K562 (cell line): ENCODE data around the gene ZNF860. TPM values are rescaled to one million over a fixed set of nuclear protein-coding genes. Genes with fewer than 3 reads are reported as not detected.

Experiments used
- ATAC-seq: fragments of 200-7000 bp; cut with Tn5 transposase; 3 replicates; pipeline ENCODE4 v1.9.1; 2020; ENCODE audit warnings: moderate library complexity
- BruUV-seq: library from RNA; stranded (reverse); fragments of 400-500 nt; replicated peaks from 2 replicates; lab custom pipeline; 2021; lab: Mats Ljungman, UMichigan
- CTCF ChIA-PET: fragments of 300-600 bp; formaldehyde crosslinking; extraction: SDS; loops from one replicate; lab custom pipeline; 2021; ENCODE audit warnings: low intra/inter-chr PET ratio; lab: Yijun Ruan, JAX
- POLR2A ChIA-PET: fragments of 300-600, 350-650 bp; sonication (Branson Sonifier 250); formaldehyde crosslinking; extraction: SDS; loops from one replicate; lab custom pipeline; 2021; ENCODE audit warnings: antibody characterized with exemption, inconsistent platforms; lab: Yijun Ruan, JAX
- DNase-seq, 4 experiments: peaks; one replicate each; pipeline versions ENCODE4 v3.0.0 to v3.0.0-alpha.2; 2011 to 2018; ENCODE audit warnings: low spot score in 3 of 4, mixed read lengths in 3 of 4; ENCODE audit errors: extremely low read depth in 1 of 4
- FAIRE-seq: peaks from 2 replicates; lab custom pipeline; 2011; peaks lifted over from hg19 to GRCh38; lab: Jason Lieb, UNC
- H2AFZ ChIP-seq: 2 replicates; pipeline ENCODE4 v1.6.0; 2011; ENCODE audit warnings: low read depth, low read length, control low read depth, inconsistent platforms
- H3K27ac ChIP-seq: fragments of 200-600 bp; 3 replicates; pipeline ENCODE4 v1.8.0; 2011; ENCODE audit warnings: low read depth, mild to moderate bottlenecking, control low read depth, inconsistent platforms, low read length, moderate library complexity, mixed read lengths; ENCODE audit errors: extremely low read depth
- H3K27me3 ChIP-seq, 2 experiments: fragments of 300-600 bp in 1 of 2; 2 replicates in 1 of 2; 3 replicates in 1 of 2; pipeline versions ENCODE4 v1.6.0 to v1.8.0; 2011; ENCODE audit warnings: inconsistent platforms in 2 of 2, low read length in 2 of 2, mild to moderate bottlenecking in 1 of 2, mixed read lengths in 1 of 2, moderate library complexity in 1 of 2; ENCODE audit not compliant: control insufficient read depth in 2 of 2, insufficient read depth in 2 of 2
- H3K36me3 ChIP-seq: fragments of 300-600 bp; 3 replicates; pipeline ENCODE4 v1.8.0; 2011; ENCODE audit warnings: mild to moderate bottlenecking, low read length, inconsistent platforms; ENCODE audit not compliant: control insufficient read depth, insufficient read depth
- H3K4me1 ChIP-seq, 2 experiments: fragments of 200-600 bp in 1 of 2; replicated peaks in 1 of 2; 2 replicates in 1 of 2; 3 replicates in 1 of 2; pipeline versions ENCODE4 v1.5.1 to v1.8.0; 2011; ENCODE audit warnings: inconsistent platforms in 2 of 2, low read length in 2 of 2, mild to moderate bottlenecking in 1 of 2, mixed read lengths in 1 of 2, moderate library complexity in 1 of 2; ENCODE audit not compliant: control insufficient read depth in 2 of 2, insufficient read depth in 2 of 2
- H3K4me2 ChIP-seq: 2 replicates; pipeline ENCODE4 v1.6.1; 2011; ENCODE audit warnings: low read length, control low read depth, inconsistent platforms, mixed read lengths; ENCODE audit not compliant: insufficient read depth
- H3K4me3 ChIP-seq: fragments of 200-600 bp; sonication (generic), shearing (Covaris generic); 2 replicates; pipeline ENCODE4 v1.5.1; 2016; ENCODE audit warnings: control low read depth, inconsistent platforms
- H3K79me2 ChIP-seq: fragments of 200-600 bp; 3 replicates; pipeline ENCODE4 v1.8.0; 2011; ENCODE audit warnings: low read length, inconsistent platforms; ENCODE audit not compliant: control insufficient read depth, insufficient read depth
- H3K9ac ChIP-seq, 2 experiments: 2 replicates each; pipeline versions ENCODE4 v1.6.0 to v1.6.1; 2011; ENCODE audit warnings: low read depth in 2 of 2, low read length in 2 of 2, control low read depth in 1 of 2, inconsistent platforms in 1 of 2, mild to moderate bottlenecking in 1 of 2, mixed read lengths in 1 of 2; ENCODE audit not compliant: insufficient read depth in 1 of 2
- H3K9me1 ChIP-seq: one replicate; pipeline ENCODE4 v1.6.0; 2011; ENCODE audit warnings: inconsistent platforms, mild to moderate bottlenecking, low read length, moderate library complexity; ENCODE audit not compliant: control insufficient read depth, insufficient read depth
- H3K9me3 ChIP-seq: replicated peaks from 2 replicates; pipeline ENCODE4 v1.5.1; 2011; ENCODE audit warnings: low read depth, low read length, inconsistent platforms; ENCODE audit not compliant: control insufficient read depth, insufficient read depth
- H4K20me1 ChIP-seq: replicated peaks from 2 replicates; pipeline ENCODE4 v1.6.1; 2011; ENCODE audit warnings: low read length, inconsistent platforms, mixed read lengths; ENCODE audit not compliant: control insufficient read depth, insufficient read depth
- HNRNPL ChIP-seq: fragments of 200-400 bp; formaldehyde crosslinking; IDR thresholded peaks from 2 replicates; pipeline ENCODE4 v1.6.1; 2017; ENCODE audit warnings: low read depth, mild to moderate bottlenecking, low read length
- MLX ChIP-seq, 2 experiments: fragments of 450-650 bp in 1 of 2; sonication (generic) in 1 of 2; formaldehyde crosslinking; conservative IDR thresholded peaks; 2 replicates each; pipeline versions ENCODE4 v1.4.0 to v1.8.1; 2020 to 2022; ENCODE audit warnings: mild to moderate bottlenecking in 1 of 2, missing genetic modification reagents in 1 of 2
- YY1 ChIP-seq, 3 experiments: IDR thresholded peaks; 2 replicates each; pipeline ENCODE4 v1.6.1; 2011; ENCODE audit warnings: low read length in 2 of 3, mild to moderate bottlenecking in 2 of 3, moderate library complexity in 2 of 3, borderline replicate concordance in 1 of 3, control low read depth in 1 of 3, low read depth in 1 of 3; ENCODE audit not compliant: insufficient read depth in 3 of 3, insufficient replicate concordance in 2 of 3, control insufficient read depth in 1 of 3, insufficient read length in 1 of 3; ENCODE audit errors: extremely low read depth in 1 of 3
- ZHX1 ChIP-seq: fragments of 150-350 bp; conservative IDR thresholded peaks from 2 replicates; pipeline ENCODE4 v1.6.1; 2014; ENCODE audit warnings: low read length
- ZNF431 ChIP-seq: sonication (generic); formaldehyde crosslinking; IDR thresholded peaks from 2 replicates; pipeline ENCODE4 v1.8.0; 2022; ENCODE audit warnings: mild to moderate bottlenecking, missing genetic modification reagents
- ZNF449 ChIP-seq: fragments of 250-450 bp; sonication (Bioruptor Pico); IDR thresholded peaks from 2 replicates; pipeline ENCODE4 v1.8.0; 2022; ENCODE audit warnings: moderate library complexity, mild to moderate bottlenecking, inconsistent platforms
- ZNF609 ChIP-seq: sonication (generic); formaldehyde crosslinking; IDR thresholded peaks from 2 replicates; pipeline ENCODE4 v1.8.1; 2023; ENCODE audit warnings: missing genetic modification reagents, mild to moderate bottlenecking, borderline replicate concordance
- WGBS: fragments of 100-300 bp; shearing (Covaris generic); methylation state at CpG from one replicate; pipeline ENCODE4 v1.1.6; 2016; ENCODE audit warnings: low coverage, mixed read lengths; ENCODE audit not compliant: insufficient coverage; ENCODE audit errors: missing lambda C conversion rate; 5-methylcytosine and 5-hydroxymethylcytosine counted together
- in situ Hi-C: fragments of 300-500 bp; cut with MboI; formaldehyde crosslinking; loops from 4 replicates; pipeline ENCODE4 v1.15.0; 2018; ENCODE audit warnings: inconsistent platforms, mixed read lengths
- intact Hi-C: fragments of 100-400 bp; cut with micrococcal nuclease; formaldehyde crosslinking; loops from 2 replicates; pipeline ENCODE4 v1.14.2; 2022
- polyA plus RNA-seq, 8 experiments: library from polyadenylated mRNA; depleted of rRNA in 4 of 8; stranded (reverse) in 5 of 8; unstranded in 3 of 8; fragments of >200 nt; fragmentation: Nextera tagmentation in 2 of 8; fragmentation: Illumina TruSeq in 1 of 8; extraction: Ambion mirVana in 2 of 8; extraction: Trizol in 1 of 8; gene quantifications; 2 replicates each; pipeline versions ENCODE4 v1.2.1 to v1.2.3, GENCODE V29; 2011 to 2014; ENCODE audit warnings: inconsistent platforms in 1 of 8, missing spikeins in 1 of 8
- total RNA-seq, 7 experiments: library from RNA; depleted of rRNA in 6 of 7; stranded (reverse); fragments of >200 nt in 6 of 7; fragmentation: Illumina TruSeq in 2 of 7; extraction: Trizol in 2 of 7; gene quantifications; 2 replicates each; pipeline versions ENCODE4 v1.2.1 to v1.2.3, GENCODE V29; 2011 to 2021; ENCODE audit warnings: low replicate concordance in 1 of 7
- TF ChIP-seq, protein P1 (sequence below): sonication (generic); formaldehyde crosslinking; IDR thresholded peaks from 2 replicates; pipeline ENCODE4 v1.8.0; 2022; ENCODE audit warnings: mild to moderate bottlenecking, missing genetic modification reagents

ZNF860 gene
- total and polyA plus RNA-seq, 9 of the 15 experiments (the other 6 are each of a cell fraction or from before 2014, with no cell fraction given) = not detected

DNA sequence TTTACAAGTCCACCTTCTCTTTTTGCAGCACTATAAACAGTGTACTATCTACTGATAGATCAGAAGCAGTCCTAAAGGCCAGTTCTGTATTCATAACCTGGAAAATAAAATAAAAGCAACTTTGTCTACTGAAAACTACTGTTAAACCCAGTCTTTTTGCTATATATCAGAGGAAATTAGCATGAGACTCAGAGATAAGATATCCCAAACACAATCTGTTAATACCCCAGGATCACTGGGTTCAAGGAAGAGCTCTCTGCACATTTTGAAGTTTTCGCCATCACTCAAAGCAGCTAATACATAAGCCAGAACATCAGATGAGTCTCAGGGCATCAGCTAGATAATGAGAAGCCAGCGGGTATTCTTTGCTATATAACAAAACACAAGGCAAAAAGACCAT, 22.3 kb upstream of the ZNF860 start:
- CTCF ChIA-PET = interaction anchor here (0.6 kb wide), 1 partner anchor 65 kb away, joined by 3 read pairs; no protein-coding TSS in a partner anchor
- Histone ChIP-seq H3K4me3 (no peak overlapping the region), H3K36me3 (no peaks in the 10 kb centered on the region), H3K9me3 (no peaks in the 10 kb centered on the region), H3K27me3 (peaks cover 0 to 2% of the 10 kb centered on the region in 2 experiments; a peak in 1 of 5 replicates), H3K9ac (no peak overlapping the region), H3K9me1 (no peaks in the 10 kb centered on the region), H3K79me2 (no peaks in the 10 kb centered on the region), H4K20me1 (no peaks in the 10 kb centered on the region; the same call in 1 of the 2 replicates), H3K4me1 (no peaks in the 10 kb centered on the region), H2AFZ (no peak overlapping the region), H3K27ac (no peak overlapping the region), H3K4me2 (no peak overlapping the region)
- POLR2A ChIA-PET = no interaction called here
- in situ Hi-C loops (no loop called here), intact Hi-C loops (no loop called here)
- BruUV-seq = no TSS peak
- WGBS = 0% methylated on average over 2 of the region's 2 CpGs
- FAIRE-seq = no peak
- no peak for DNase-seq
- no peak for ATAC-seq
- TF ChIP-seq ZHX1 (no peak), YY1 (IDR thresholded peaks at IDR 0.05; ENCODE audit: borderline replicate concordance in 1 of 3, control insufficient read depth in 1 of 3, extremely low read depth in 1 of 3, insufficient read depth in 3 of 3, insufficient read length in 1 of 3, insufficient replicate concordance in 2 of 3, low read depth in 1 of 3, low read length in 2 of 3) (no peak), ZNF609 (no peak), ZNF449 (no peak), HNRNPL (no peak), ZNF431 (CRISPR knock-in tag) (no peak), MLX (CRISPR knock-in tag; conservative IDR thresholded peaks at IDR 0.05) (no peak)
- TF ChIP-seq, protein P1, sequence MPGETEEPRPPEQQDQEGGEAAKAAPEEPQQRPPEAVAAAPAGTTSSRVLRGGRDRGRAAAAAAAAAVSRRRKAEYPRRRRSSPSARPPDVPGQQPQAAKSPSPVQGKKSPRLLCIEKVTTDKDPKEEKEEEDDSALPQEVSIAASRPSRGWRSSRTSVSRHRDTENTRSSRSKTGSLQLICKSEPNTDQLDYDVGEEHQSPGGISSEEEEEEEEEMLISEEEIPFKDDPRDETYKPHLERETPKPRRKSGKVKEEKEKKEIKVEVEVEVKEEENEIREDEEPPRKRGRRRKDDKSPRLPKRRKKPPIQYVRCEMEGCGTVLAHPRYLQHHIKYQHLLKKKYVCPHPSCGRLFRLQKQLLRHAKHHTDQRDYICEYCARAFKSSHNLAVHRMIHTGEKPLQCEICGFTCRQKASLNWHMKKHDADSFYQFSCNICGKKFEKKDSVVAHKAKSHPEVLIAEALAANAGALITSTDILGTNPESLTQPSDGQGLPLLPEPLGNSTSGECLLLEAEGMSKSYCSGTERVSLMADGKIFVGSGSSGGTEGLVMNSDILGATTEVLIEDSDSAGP (CRISPR knock-in tag) = no peak
